ENCODE measurements around the gene TCEA3. TPM values are rescaled to one million over a fixed set of nuclear protein-coding genes. Genes with fewer than 3 reads are reported as not detected.

Gene TCEA3
- total and polyA plus RNA-seq, 3 donors from 2014 or later: 10.8 to 14.7 (median 12.6) TPM

DNA sequence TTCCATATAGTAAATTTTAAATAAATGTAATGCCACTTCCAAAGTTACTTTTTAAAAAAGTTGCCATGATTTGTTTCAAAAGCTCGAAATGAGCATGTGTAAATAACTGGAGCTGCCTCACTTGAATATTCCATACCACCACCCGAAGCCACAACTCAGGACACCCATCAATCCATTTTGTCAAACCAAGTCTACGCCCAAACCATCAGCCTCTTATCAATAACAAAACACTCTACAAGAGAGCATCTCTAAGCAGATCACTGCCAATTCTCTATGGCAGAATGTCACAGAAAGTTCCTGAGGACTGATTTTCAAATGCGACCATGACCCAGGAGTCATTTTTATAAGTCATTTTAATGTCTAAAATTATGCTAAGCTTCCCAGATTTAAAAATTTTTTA, 84.9 kb downstream of the TCEA3 start:
- no peaks in the 10 kb centered on the region for H3K36me3 ChIP-seq (ENCODE audit: low read depth, missing control alignments)
- H3K4me1 ChIP-seq: peaks cover 44% of the 10 kb centered on the region
- intact Hi-C loops (cut with DNase I; ENCODE audit: low total_unique reads): no loop called here
- no peak overlapping the region for H3K4me3 ChIP-seq
- DNase-seq: no peak
- TF ChIP-seq, protein P1, sequence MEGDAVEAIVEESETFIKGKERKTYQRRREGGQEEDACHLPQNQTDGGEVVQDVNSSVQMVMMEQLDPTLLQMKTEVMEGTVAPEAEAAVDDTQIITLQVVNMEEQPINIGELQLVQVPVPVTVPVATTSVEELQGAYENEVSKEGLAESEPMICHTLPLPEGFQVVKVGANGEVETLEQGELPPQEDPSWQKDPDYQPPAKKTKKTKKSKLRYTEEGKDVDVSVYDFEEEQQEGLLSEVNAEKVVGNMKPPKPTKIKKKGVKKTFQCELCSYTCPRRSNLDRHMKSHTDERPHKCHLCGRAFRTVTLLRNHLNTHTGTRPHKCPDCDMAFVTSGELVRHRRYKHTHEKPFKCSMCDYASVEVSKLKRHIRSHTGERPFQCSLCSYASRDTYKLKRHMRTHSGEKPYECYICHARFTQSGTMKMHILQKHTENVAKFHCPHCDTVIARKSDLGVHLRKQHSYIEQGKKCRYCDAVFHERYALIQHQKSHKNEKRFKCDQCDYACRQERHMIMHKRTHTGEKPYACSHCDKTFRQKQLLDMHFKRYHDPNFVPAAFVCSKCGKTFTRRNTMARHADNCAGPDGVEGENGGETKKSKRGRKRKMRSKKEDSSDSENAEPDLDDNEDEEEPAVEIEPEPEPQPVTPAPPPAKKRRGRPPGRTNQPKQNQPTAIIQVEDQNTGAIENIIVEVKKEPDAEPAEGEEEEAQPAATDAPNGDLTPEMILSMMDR (IDR thresholded peaks at IDR 0.05): no peak
- no peak for TF ChIP-seq POLR2A (IDR thresholded peaks at IDR 0.05)
- 68 to 70% methylated on average over 4 of the region's 4 CpGs for WGBS, 2 donors
- no peak overlapping the region for H3K27ac ChIP-seq
- no peaks in the 10 kb centered on the region for H3K27me3 ChIP-seq
- no peaks in the 10 kb centered on the region for H3K9me3 ChIP-seq

DNA sequence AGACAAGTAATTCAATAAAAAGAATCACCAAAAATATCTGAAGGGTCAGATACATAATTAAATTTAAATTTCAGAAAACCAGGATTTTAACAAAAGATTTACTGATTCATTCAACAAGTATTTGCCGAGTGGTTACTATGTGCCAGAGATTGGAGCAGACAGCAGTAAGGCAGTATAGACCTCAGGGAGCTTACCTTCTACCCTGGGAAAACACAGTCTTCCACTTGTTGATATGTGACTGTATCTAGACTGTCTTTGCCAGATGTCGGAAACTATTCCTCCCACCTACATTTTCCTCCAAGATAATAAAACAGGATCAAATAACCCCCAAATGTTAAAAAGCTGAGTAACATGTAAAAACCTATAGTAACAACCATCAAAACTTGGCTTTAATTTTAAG, 86.7 kb downstream of the TCEA3 start:
- peaks cover 42% of the 10 kb centered on the region for H3K4me1 ChIP-seq
- no peak overlapping the region for H3K27ac ChIP-seq
- no peaks in the 10 kb centered on the region for H3K9me3 ChIP-seq
- intact Hi-C loops (cut with DNase I; ENCODE audit: low total_unique reads): no loop called here
- TF ChIP-seq POLR2A (IDR thresholded peaks at IDR 0.05): no peak
- TF ChIP-seq, protein P1 (IDR thresholded peaks at IDR 0.05): no peak
- DNase-seq: no peak
- H3K4me3 ChIP-seq: no peak overlapping the region
- WGBS, 2 donors: 53 to 62% methylated on average over 2 of the region's 2 CpGs
- no peaks in the 10 kb centered on the region for H3K36me3 ChIP-seq (ENCODE audit: low read depth, missing control alignments)
- no peaks in the 10 kb centered on the region for H3K27me3 ChIP-seq

DNA sequence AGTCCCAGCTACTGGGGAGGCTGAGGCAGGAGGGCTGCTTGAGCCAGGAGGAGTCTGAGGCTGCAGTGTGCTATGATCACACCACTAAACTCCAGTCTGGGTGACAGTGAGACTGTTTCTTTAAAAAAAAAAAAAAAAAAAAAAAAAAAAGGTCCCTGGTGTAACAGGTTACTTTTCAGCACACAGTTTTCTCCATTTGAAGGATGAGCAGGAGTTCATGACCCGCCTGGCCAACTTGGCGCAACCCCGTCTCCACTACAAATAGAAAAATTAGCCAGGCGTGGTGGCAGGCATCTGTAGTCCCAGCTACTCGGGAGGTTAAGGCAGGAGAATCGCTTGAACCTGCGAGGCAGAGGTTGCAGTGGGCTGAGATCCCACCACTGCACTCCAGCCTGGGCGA, 92.8 kb downstream of the TCEA3 start:
- no peaks in the 10 kb centered on the region for H3K36me3 ChIP-seq (ENCODE audit: low read depth, missing control alignments)
- H3K4me1 ChIP-seq: no peaks in the 10 kb centered on the region
- no peak overlapping the region for H3K27ac ChIP-seq
- H3K27me3 ChIP-seq: no peaks in the 10 kb centered on the region
- intact Hi-C loops (cut with DNase I; ENCODE audit: low total_unique reads): no loop called here
- H3K4me3 ChIP-seq: no peak overlapping the region
- DNase-seq: no peak
- no peaks in the 10 kb centered on the region for H3K9me3 ChIP-seq
- no peak for TF ChIP-seq POLR2A (IDR thresholded peaks at IDR 0.05)
- TF ChIP-seq, protein P1 (IDR thresholded peaks at IDR 0.05): no peak
- WGBS, 2 donors: 87 to 88% methylated on average over 8 of the region's 8 CpGs

Other genes with a start within 250 kb of the TCEA3 start
- under 1 TPM in 1 of 2 donors, not detected in 1; 0.19 TPM for gene HTR1D, start 207.2 kb downstream of the TCEA3 start, total RNA-seq
- 0.70 TPM for gene HTR1D, start 207.2 kb downstream of the TCEA3 start, polyA plus RNA-seq (ENCODE audit: insufficient read depth, low read depth, low replicate concordance)
- 10 to 100 TPM; 93.8 to 95.8 TPM for gene HNRNPR, start 80.5 kb downstream of the TCEA3 start, total RNA-seq
- gene HNRNPR, start 80.5 kb downstream of the TCEA3 start, polyA plus RNA-seq (ENCODE audit: insufficient read depth, low read depth, low replicate concordance): 89.6 TPM
- gene ZNF436, start 54.9 kb downstream of the TCEA3 start, total RNA-seq: 10 to 100 TPM; 26.7 to 29.0 TPM
- gene ZNF436, start 54.9 kb downstream of the TCEA3 start, polyA plus RNA-seq (ENCODE audit: insufficient read depth, low read depth, low replicate concordance): 24.6 TPM
- 10 to 100 TPM; 43.1 to 48.0 TPM for gene ASAP3, start 59.4 kb upstream of the TCEA3 start, total RNA-seq
- gene ASAP3, start 59.4 kb upstream of the TCEA3 start, polyA plus RNA-seq (ENCODE audit: insufficient read depth, low read depth, low replicate concordance): 34.1 TPM
- 1 to 10 TPM; 4.2 to 6.6 TPM for gene E2F2, start 106.5 kb upstream of the TCEA3 start, total RNA-seq
- 4.8 TPM for gene E2F2, start 106.5 kb upstream of the TCEA3 start, polyA plus RNA-seq (ENCODE audit: insufficient read depth, low read depth, low replicate concordance)
- gene ID3, start 134.8 kb upstream of the TCEA3 start, total RNA-seq: 10 to 100 TPM; 27.2 to 34.5 TPM
- gene ID3, start 134.8 kb upstream of the TCEA3 start, polyA plus RNA-seq (ENCODE audit: insufficient read depth, low read depth, low replicate concordance): 24.5 TPM

Data from testis (tissue), 3 donors.